SK-N-SH (cell line): ENCODE data around the gene TNFRSF19. TPM values are rescaled to one million over a fixed set of nuclear protein-coding genes. Genes with fewer than 3 reads are reported as not detected.

Source experiments
- CTCF ChIA-PET: fragments of 300-600, 350-600 bp; formaldehyde crosslinking; extraction: SDS; loops from one replicate; lab custom pipeline; 2021; lab: Yijun Ruan, JAX
- POLR2A ChIA-PET: fragments of 350-600 bp; sonication (Branson Sonifier 250); formaldehyde crosslinking; extraction: SDS; loops from one replicate; lab custom pipeline; 2020; ENCODE audit warnings: antibody characterized with exemption, inconsistent platforms; lab: Yijun Ruan, JAX
- DNase-seq: peaks from one replicate; pipeline ENCODE4 v3.0.0; 2012
- H2AFZ ChIP-seq: fragments of 200-600 bp; sonication (generic); 2 replicates; pipeline ENCODE4 v1.8.1; 2016; ENCODE audit warnings: antibody characterized with exemption, mild to moderate bottlenecking, low read depth
- H3F3A ChIP-seq: fragments of 200-600 bp; sonication (generic); replicated peaks from 2 replicates; pipeline ENCODE3; 2016; ENCODE audit warnings: antibody characterized with exemption, mild to moderate bottlenecking; ENCODE audit not compliant: insufficient read depth
- H3K27ac ChIP-seq, 2 experiments: fragments of 200-500 bp in 1 of 2; fragments of 200-600 bp in 1 of 2; sonication (Bioruptor generic) in 1 of 2; sonication (generic), shearing (Covaris generic) in 1 of 2; 2 replicates each; pipeline versions ENCODE4 v1.5.1 to v1.6.1; 2014 to 2016; ENCODE audit warnings: low read depth in 2 of 2, inconsistent platforms in 1 of 2, low read length in 1 of 2, mild to moderate bottlenecking in 1 of 2, mixed read lengths in 1 of 2
- H3K27me3 ChIP-seq: fragments of 200-600 bp; sonication (generic), shearing (Covaris generic); 2 replicates; pipeline ENCODE4 v1.6.1; 2016; ENCODE audit warnings: mixed run types; ENCODE audit not compliant: insufficient read depth
- H3K36me3 ChIP-seq, 2 experiments: fragments of 200-500 bp in 1 of 2; fragments of 200-600 bp in 1 of 2; sonication (Bioruptor generic) in 1 of 2; sonication (generic) in 1 of 2; replicated peaks in 1 of 2; 2 replicates each; pipeline versions ENCODE3 to v1.5.1; 2014 to 2016; ENCODE audit warnings: low read length in 1 of 2, mild to moderate bottlenecking in 1 of 2; ENCODE audit not compliant: insufficient read depth in 2 of 2, control insufficient read depth in 1 of 2
- H3K4me1 ChIP-seq, 2 experiments: fragments of 200-500 bp in 1 of 2; fragments of 200-600 bp in 1 of 2; sonication (Bioruptor generic) in 1 of 2; sonication (generic), shearing (Covaris generic) in 1 of 2; 2 replicates each; pipeline versions ENCODE4 v1.5.1 to v1.6.1; 2014 to 2016; ENCODE audit warnings: low read depth in 1 of 2, low read length in 1 of 2, mixed run types in 1 of 2; ENCODE audit not compliant: insufficient read depth in 2 of 2, control insufficient read depth in 1 of 2
- H3K4me2 ChIP-seq: fragments of 200-600 bp; sonication (generic), shearing (Covaris generic); 2 replicates; pipeline ENCODE4 v1.6.1; 2017; ENCODE audit warnings: mixed run types
- H3K4me3 ChIP-seq, 2 experiments: fragments of 200-500 bp in 1 of 2; fragments of 200-600 bp in 1 of 2; sonication (Bioruptor generic) in 1 of 2; sonication (generic), shearing (Covaris generic) in 1 of 2; 2 replicates each; pipeline versions ENCODE4 v1.5.1 to v1.8.1; 2014 to 2016; ENCODE audit warnings: low read depth in 2 of 2, inconsistent platforms in 1 of 2, low read length in 1 of 2, mild to moderate bottlenecking in 1 of 2, mixed read lengths in 1 of 2, moderate library complexity in 1 of 2
- H3K79me2 ChIP-seq: fragments of 200-600 bp; sonication (generic); 2 replicates; pipeline ENCODE4 v1.8.1; 2017; ENCODE audit warnings: mild to moderate bottlenecking; ENCODE audit not compliant: insufficient read depth
- H3K9ac ChIP-seq: fragments of 200-600 bp; sonication (generic); 2 replicates; pipeline ENCODE4 v1.6.1; 2017; ENCODE audit warnings: mixed run types
- H3K9me2 ChIP-seq: fragments of 200-600 bp; sonication (generic); 2 replicates; pipeline ENCODE4 v1.6.1; 2017; ENCODE audit warnings: mixed run types
- H3K9me3 ChIP-seq: fragments of 200-600 bp; sonication (generic); 2 replicates; pipeline ENCODE4 v1.6.1; 2017; ENCODE audit warnings: mixed run types, mild to moderate bottlenecking, moderate library complexity
- H4K20me1 ChIP-seq: fragments of 200-600 bp; sonication (generic); 2 replicates; pipeline ENCODE4 v1.6.1; 2017; ENCODE audit warnings: mild to moderate bottlenecking, mixed run types; ENCODE audit not compliant: insufficient read depth
- CTCF ChIP-seq: fragments of 200-600 bp; sonication (generic); IDR thresholded peaks from 2 replicates; pipeline ENCODE4 v1.6.1; 2017; ENCODE audit warnings: antibody characterized with exemption, mild to moderate bottlenecking, moderate library complexity
- ELF1 ChIP-seq: IDR thresholded peaks from 2 replicates; pipeline ENCODE4 v1.4.0; 2012
- FOXJ3 ChIP-seq: sonication (generic); formaldehyde crosslinking; IDR thresholded peaks from 2 replicates; pipeline ENCODE4 v1.5.1; 2020; ENCODE audit warnings: mild to moderate bottlenecking, missing genetic modification reagents
- FOXM1 ChIP-seq: IDR thresholded peaks from 2 replicates; pipeline ENCODE4 v1.4.0; 2012; ENCODE audit warnings: low read depth, mild to moderate bottlenecking
- NRF1 ChIP-seq: IDR thresholded peaks from 2 replicates; pipeline ENCODE4 v1.6.1; 2012; ENCODE audit warnings: low read depth, mild to moderate bottlenecking, low read length
- PBX3 ChIP-seq: IDR thresholded peaks from 2 replicates; pipeline ENCODE4; 2012
- RAD21 ChIP-seq: IDR thresholded peaks from 2 replicates; pipeline ENCODE4 v1.6.1; 2012; ENCODE audit warnings: mild to moderate bottlenecking, low read length
- TCF12 ChIP-seq: IDR thresholded peaks from 2 replicates; pipeline ENCODE4 v1.4.0; 2012
- USF1 ChIP-seq: IDR thresholded peaks from 2 replicates; pipeline ENCODE4 v1.4.0; 2012; ENCODE audit warnings: low read depth, borderline replicate concordance
- WGBS: methylation state at CpG from one replicate; pipeline ENCODE4 v1.1.6; 2017; ENCODE audit warnings: low lambda C conversion rate; 5-methylcytosine and 5-hydroxymethylcytosine counted together
- polyA plus RNA-seq, 3 experiments: library from polyadenylated mRNA; depleted of rRNA; stranded (reverse); fragments of >200 nt; gene quantifications; 2 replicates each; pipeline ENCODE4 v1.2.3, GENCODE V29; 2012

Gene TNFRSF19
- polyA plus RNA-seq, 1 of the 3 experiments (the other 2 are of a cell fraction): 4.6 TPM

GRCh38 chr13:23722726-23723453 is 152.7 kb downstream of the TNFRSF19 start:
- Histone ChIP-seq H3K4me1 (peaks cover 9 to 19% of the 10 kb centered on the region in 2 experiments; a peak in 3 of 4 replicates), H3K9me2 (no peaks in the 10 kb centered on the region), H3K27ac (peak overlapping the region in 1 of 2 experiments; percentile 71; a peak in 3 of 4 replicates), H4K20me1 (no peaks in the 10 kb centered on the region), H3F3A (peaks cover 22% of the 10 kb centered on the region), H3K79me2 (no peaks in the 10 kb centered on the region), H3K4me2 (no peak overlapping the region), H3K9ac (no peak overlapping the region), H3K9me3 (no peaks in the 10 kb centered on the region), H2AFZ (peak overlapping the region; percentile 69), H3K36me3 (no peaks in the 10 kb centered on the region), H3K4me3 (no peak overlapping the region), H3K27me3 (no peaks in the 10 kb centered on the region)
- ChIA-PET CTCF (interaction anchor here (0.9 kb wide), 1 partner anchor 257 kb away, joined by 3 read pairs; no protein-coding TSS in a partner anchor), POLR2A (no interaction called here)
- DNase-seq: no peak
- WGBS: 81% methylated on average over 6 of the region's 6 CpGs
- TF ChIP-seq PBX3 (no peak), CTCF (no peak), FOXM1 (no peak), FOXJ3 (CRISPR knock-in tag) (no peak)

- WGBS: 7% methylated on average over 1 of the region's 1 CpG
Observed at GRCh38 chr13:23723471-23723870, 153.3 kb downstream of the TNFRSF19 start.

More at GRCh38 chr13:23723471-23723870, 153.3 kb downstream of the TNFRSF19 start:
- Histone ChIP-seq H3K9me3 (no peaks in the 10 kb centered on the region), H2AFZ (peak overlapping the region; percentile 69), H3K4me1 (peaks cover 9 to 19% of the 10 kb centered on the region in 2 experiments; a peak in 3 of 4 replicates), H3K79me2 (no peaks in the 10 kb centered on the region), H3K9ac (no peak overlapping the region), H3F3A (peaks cover 22% of the 10 kb centered on the region), H4K20me1 (no peaks in the 10 kb centered on the region), H3K27ac (peak overlapping the region; percentile 16 to 71; a peak in 3 of 4 replicates), H3K27me3 (no peaks in the 10 kb centered on the region), H3K9me2 (no peaks in the 10 kb centered on the region), H3K4me3 (no peak overlapping the region), H3K4me2 (peak overlapping the region; percentile 1; the same call in 1 of the 2 replicates), H3K36me3 (no peaks in the 10 kb centered on the region)
- no peak for DNase-seq
- ChIA-PET POLR2A (no interaction called here), CTCF (no interaction called here)
- TF ChIP-seq RAD21 (no peak), FOXM1 (no peak), ELF1 (no peak), USF1 (no peak), PBX3 (no peak), NRF1 (no peak), TCF12 (no peak)
